Ovary (tissue), 9 donors: Measurements from ENCODE around the gene DCAF15. TPM values are rescaled to one million over a fixed set of nuclear protein-coding genes. Genes with fewer than 3 reads are reported as not detected.

Experiments used
- DNase-seq, 5 donors: peaks; one replicate each; pipeline ENCODE4 v3.0.0-alpha.2; 2019 to 2020
- H3K27ac ChIP-seq, 2 donors: fragments of 200-600 bp; one replicate each; pipeline versions ENCODE4 v1.5.1 to v1.8.0; 2019 to 2022
- H3K27me3 ChIP-seq: fragments of 200-600 bp; one replicate; pipeline ENCODE4 v1.8.0; 2022
- H3K36me3 ChIP-seq: fragments of 200-600 bp; sonication (generic); one replicate; pipeline ENCODE4 v1.5.1; 2019
- H3K4me1 ChIP-seq: one replicate; pipeline ENCODE4 v1.8.1; 2013; ENCODE audit warnings: mild to moderate bottlenecking, moderate library complexity; ENCODE audit not compliant: insufficient read depth
- H3K4me3 ChIP-seq: fragments of 200-600 bp; sonication (generic); one replicate; pipeline ENCODE4 v1.5.1; 2017
- H3K9me3 ChIP-seq, 2 donors: fragments of 200-600 bp in 1 of 2; sonication (generic) in 1 of 2; one replicate each; pipeline versions ENCODE4 v1.5.1 to v1.8.1; 2013 to 2019; ENCODE audit warnings: mild to moderate bottlenecking in 1 of 2, moderate library complexity in 1 of 2
- CTCF ChIP-seq, 3 donors: fragments of 450-650 bp in 2 of 3; fragments of 200-600 bp in 1 of 3; IDR thresholded peaks; one replicate each; pipeline versions ENCODE4 v1.5.1 to v1.8.0; 2016 to 2022; ENCODE audit warnings: antibody characterized with exemption in 3 of 3, mild to moderate bottlenecking in 1 of 3
- EP300 ChIP-seq: sonication (generic); formaldehyde crosslinking; IDR thresholded peaks from one replicate; pipeline ENCODE4 v1.6.1; 2017; ENCODE audit warnings: antibody characterized with exemption
- POLR2A ChIP-seq: fragments of 450-650 bp; IDR thresholded peaks from one replicate; pipeline ENCODE4 v1.6.1; 2017; ENCODE audit warnings: antibody characterized with exemption, mild to moderate bottlenecking, moderate library complexity
- WGBS, 3 donors: extraction: QIAGEN DNeasy Blood & Tissue Kit in 1 of 3; methylation state at CpG; one replicate each; pipeline versions ENCODE4 v1.1.5 to v1.1.7; 2013 to 2017; 5-methylcytosine and 5-hydroxymethylcytosine counted together
- intact Hi-C, 4 donors: fragments of 100-400 bp; cut with DNase I; formaldehyde crosslinking; loops; one replicate each; pipeline versions ENCODE4 v1.11.0 to v1.15.1; 2022 to 2023
- polyA plus RNA-seq, 2 donors: library from polyadenylated mRNA; stranded (reverse); fragments of 200-250 nt in 1 of 2; fragments of 350-450 nt in 1 of 2; fragmentation: Illumina TruSeq in 1 of 2; extraction: RNeasy Lipid Tissue Mini Kit (QIAGEN cat#74804) in 1 of 2; gene quantifications; one replicate each; pipeline ENCODE4 v1.2.3, GENCODE V29; 2013 to 2014
- total RNA-seq, 7 donors: library from RNA; depleted of rRNA in 2 of 7; stranded (reverse); fragments of >200 nt in 2 of 7; fragmentation: NEBNext Ultra II Directional in 3 of 7; extraction: Animal tissue kit (Norgen Biotek cat#: 25700) in 3 of 7; gene quantifications; one replicate each; pipeline versions ENCODE4 v1.1.0 to v1.2.4, GENCODE V29; 2016 to 2023
- donor health status: DM: no; HTN: no; CAD: no; lungs with moderate emphysema.
- donor health status: DM: no; HTN: no; CAD: no.
- donor health status: Bipolar disorder and iron deficiency.
- donor health status: DM: yes; HTN: yes; CAD: no.
- donor health status: DM: no; HTN: no; CAD: no.
- donor health status: DM: yes; HTN: yes; CAD: no.

The DCAF15 gene
- total and polyA plus RNA-seq, 9 donors, result 5.0 to 29.1 (median 23.4) TPM

DNA sequence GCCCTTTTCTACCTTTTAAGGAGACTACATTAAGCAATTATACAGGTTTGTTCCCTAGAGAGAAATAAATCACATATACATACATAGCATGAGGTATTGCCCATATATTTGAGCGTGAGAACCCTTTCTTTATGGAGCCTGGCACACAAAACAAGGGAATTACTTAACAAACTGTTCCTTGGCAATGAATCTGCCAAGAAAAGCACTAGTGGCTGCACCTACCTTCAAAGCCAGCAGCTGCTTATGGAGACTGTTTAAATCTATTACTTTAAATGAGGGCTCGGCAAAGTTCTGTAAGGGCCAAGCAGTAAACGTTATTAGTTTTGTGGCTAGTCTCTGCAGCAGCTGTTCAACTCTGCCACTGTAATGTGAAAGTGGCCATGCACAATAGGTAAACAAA, 46.8 kb downstream of the DCAF15 start:
- no peak for DNase-seq
- H3K27me3 ChIP-seq, result no peaks in the 10 kb centered on the region
- H3K9me3 ChIP-seq, result no peaks in the 10 kb centered on the region
- intact Hi-C loops, result no loop called here
- no peaks in the 10 kb centered on the region for H3K36me3 ChIP-seq
- no peaks in the 10 kb centered on the region for H3K4me1 ChIP-seq
- 96 to 98% (median 98%) methylated on average over 3 of the region's 3 CpGs for WGBS, 3 donors
- no peak overlapping the region for H3K27ac ChIP-seq
- TF ChIP-seq CTCF (IDR thresholded peaks at IDR 0.05), result no peak
- TF ChIP-seq POLR2A, result no peak
- no peak for TF ChIP-seq EP300
- no peak overlapping the region for H3K4me3 ChIP-seq

GRCh38 chr19:14000691-14001375, 48.5 kb downstream of the DCAF15 start:
- no peak for TF ChIP-seq POLR2A
- no peak for TF ChIP-seq CTCF (IDR thresholded peaks at IDR 0.05)
- TF ChIP-seq EP300, result no peak
- 68 to 72% (median 68%) methylated on average over 13 of the region's 13 CpGs for WGBS, 3 donors
- H3K4me3 ChIP-seq, result no peak overlapping the region
- H3K36me3 ChIP-seq, result no peaks in the 10 kb centered on the region
- H3K27me3 ChIP-seq, result no peaks in the 10 kb centered on the region
- intact Hi-C loops, result no loop called here
- no peaks in the 10 kb centered on the region for H3K9me3 ChIP-seq
- H3K4me1 ChIP-seq, result no peaks in the 10 kb centered on the region
- no peak overlapping the region for H3K27ac ChIP-seq
- DNase-seq, result no peak

DNA sequence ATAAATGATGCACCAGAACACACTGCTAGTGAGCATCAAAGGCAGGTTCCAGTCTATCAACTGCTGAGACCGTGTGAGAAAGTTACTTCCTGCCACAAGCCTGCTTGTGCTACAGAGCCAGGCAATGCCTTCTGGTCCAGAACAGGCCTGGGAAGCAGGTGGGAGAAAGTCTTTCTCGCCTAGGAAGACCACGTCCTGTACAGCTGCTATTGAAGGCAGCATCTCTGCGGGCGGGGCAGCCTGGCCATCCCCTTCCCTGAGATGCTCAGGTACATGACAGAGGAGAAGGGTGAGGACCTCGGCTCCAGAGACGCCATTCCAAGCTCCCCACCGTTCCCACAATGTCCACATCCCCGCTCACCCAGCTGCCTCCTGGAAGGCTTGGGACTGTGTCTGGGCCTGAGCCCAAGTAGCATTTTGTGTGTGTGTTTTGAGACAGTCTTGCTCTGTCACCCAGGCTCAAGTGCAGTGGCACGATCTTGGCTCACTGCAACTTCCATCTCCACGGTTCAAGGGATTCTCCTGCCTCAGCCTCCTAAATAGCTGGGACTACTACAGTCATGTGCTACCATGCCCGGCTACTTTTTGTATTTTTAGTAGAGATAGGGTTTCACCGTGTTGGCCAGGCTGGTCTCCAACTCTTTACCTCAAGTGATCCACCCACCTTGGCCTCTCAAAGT, 50.4 kb downstream of the DCAF15 start:
- no peaks in the 10 kb centered on the region for H3K9me3 ChIP-seq
- no peaks in the 10 kb centered on the region for H3K4me1 ChIP-seq
- intact Hi-C loops, result no loop called here
- TF ChIP-seq EP300 (no peak), POLR2A (no peak), CTCF (IDR thresholded peaks at IDR 0.05) (no peak)
- H3K27ac ChIP-seq, result no peak overlapping the region
- 66 to 72% (median 67%) methylated on average over 13 of the region's 13 CpGs for WGBS, 3 donors
- H3K27me3 ChIP-seq, result no peaks in the 10 kb centered on the region
- H3K4me3 ChIP-seq, result no peak overlapping the region
- DNase-seq, result no peak
- H3K36me3 ChIP-seq, result no peaks in the 10 kb centered on the region

DNA sequence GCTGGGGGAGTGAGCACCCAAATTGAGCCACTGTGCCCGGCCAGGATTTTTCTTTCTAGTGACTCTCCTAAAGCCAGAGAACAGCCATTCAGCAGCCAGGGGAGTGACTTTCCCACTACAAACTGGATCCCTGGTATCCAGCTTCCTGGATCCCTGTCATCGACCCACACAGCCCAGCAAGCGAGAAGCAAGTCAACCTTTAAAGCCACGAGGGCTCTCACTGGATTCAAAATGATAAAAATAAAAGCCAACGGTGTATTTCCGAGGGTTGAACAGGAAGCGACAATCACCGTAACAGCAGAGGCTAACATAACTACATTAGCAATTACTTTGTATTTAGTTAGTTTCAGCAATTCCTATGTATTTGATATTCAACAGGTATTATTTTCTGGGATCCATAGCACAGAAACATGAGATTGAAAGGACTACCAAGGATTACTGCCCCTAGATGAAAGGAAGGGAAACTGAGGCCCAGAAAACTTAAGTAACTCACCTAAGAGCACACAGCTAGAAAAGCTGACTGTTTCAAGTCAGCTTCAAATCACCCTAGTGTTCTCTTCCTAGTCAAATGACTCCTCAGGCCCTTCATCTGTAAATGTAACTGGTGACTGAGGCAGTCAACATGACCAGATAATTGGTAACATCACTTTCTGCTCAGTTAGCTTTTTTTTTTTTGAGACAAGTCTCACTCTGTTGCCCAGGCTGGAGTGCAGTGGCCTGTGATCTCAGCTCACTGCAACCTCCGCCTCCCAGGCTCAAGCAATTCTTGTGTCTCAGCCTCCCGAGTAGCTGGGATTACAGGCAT, 51.1 kb downstream of the DCAF15 start:
- Histone ChIP-seq H3K4me1 (no peaks in the 10 kb centered on the region), H3K27me3 (no peaks in the 10 kb centered on the region), H3K4me3 (no peak overlapping the region), H3K27ac (no peak overlapping the region), H3K9me3 (no peaks in the 10 kb centered on the region), H3K36me3 (no peaks in the 10 kb centered on the region)
- DNase-seq, result no peak
- TF ChIP-seq EP300, result no peak
- TF ChIP-seq POLR2A, result no peak
- TF ChIP-seq CTCF (IDR thresholded peaks at IDR 0.05), result no peak
- intact Hi-C loops, result no loop called here
- 46 to 58% (median 52%) methylated on average over 10 of the region's 10 CpGs for WGBS, 3 donors
